HG03108 (cell line): ENCODE results near the gene PALMD.
A peak's percentile ranks its signal among the peaks of the same experiment; 100 is the strongest.

Experiments used
- ATAC-seq: cut with Tn5 transposase; IDR thresholded peaks from one replicate; pipeline ENCODE4 v1.9.1; 2021; ENCODE audit warnings: moderate library complexity; ENCODE audit not compliant: unreplicated experiment

The PALMD gene

GRCh38 chr1:99682291-99682751, 36.4 kb downstream of the PALMD start:
- ATAC-seq, result no peak

GRCh38 chr1:99685516-99686180, 39.7 kb downstream of the PALMD start:
- ATAC-seq, result peak; percentile 65

GRCh38 chr1:99691175-99691574, 45.3 kb downstream of the PALMD start:
- ATAC-seq, result no peak

GRCh38 chr1:99696616-99697015, 50.7 kb downstream of the PALMD start:
- ATAC-seq, result no peak

- ATAC-seq, result no peak
These were observed 51.7 kb downstream of the PALMD start for GRCh38 chr1:99697580-99697979.

- no peak for ATAC-seq
These were observed 54.1 kb downstream of the PALMD start for GRCh38 chr1:99700020-99700419.

GRCh38 chr1:99702221-99702620, 56.3 kb downstream of the PALMD start:
- no peak for ATAC-seq

GRCh38 chr1:99704356-99704816, 58.5 kb downstream of the PALMD start:
- ATAC-seq, result no peak

- no peak for ATAC-seq
These were observed 59.5 kb downstream of the PALMD start for GRCh38 chr1:99705385-99705784.

GRCh38 chr1:99707535-99708142, 61.7 kb downstream of the PALMD start:
- peak; percentile 81 for ATAC-seq

- no peak for ATAC-seq
These were observed 65.1 kb downstream of the PALMD start for GRCh38 chr1:99710994-99711393.

GRCh38 chr1:99713006-99713405, 67.1 kb downstream of the PALMD start:
- no peak for ATAC-seq

GRCh38 chr1:99717005-99717404, 71.1 kb downstream of the PALMD start:
- no peak for ATAC-seq

- no peak for ATAC-seq
These were observed 77.3 kb downstream of the PALMD start for GRCh38 chr1:99723251-99723650.

- no peak for ATAC-seq
These were observed 80.1 kb downstream of the PALMD start for GRCh38 chr1:99725996-99726395.

GRCh38 chr1:99726407-99726806, 80.5 kb downstream of the PALMD start:
- no peak for ATAC-seq

- ATAC-seq, result no peak
These were observed 80.9 kb downstream of the PALMD start for GRCh38 chr1:99726818-99727217.

GRCh38 chr1:99727575-99728185, 81.8 kb downstream of the PALMD start:
- ATAC-seq, result no peak

GRCh38 chr1:99728494-99729235, 82.8 kb downstream of the PALMD start:
- no peak for ATAC-seq

GRCh38 chr1:99731384-99731783, 85.5 kb downstream of the PALMD start:
- ATAC-seq, result no peak

GRCh38 chr1:99735852-99736251, 89.9 kb downstream of the PALMD start:
- no peak for ATAC-seq
